ENCODE measurements around the gene ALG12. TPM values are rescaled to one million over a fixed set of nuclear protein-coding genes. Genes with fewer than 3 reads are reported as not detected.

The ALG12 gene
- polyA plus RNA-seq, 1 of the 3 experiments (the other 2 are of a cell fraction) = 9.9 TPM

- POLR2A ChIA-PET = no interaction called here
- CTCF ChIA-PET = interaction anchor here (0.6 to 1.2 kb wide), 2 partner anchors 38 to 436 kb away, joined by 3 to 4 read pairs; no protein-coding TSS in a partner anchor
- no peak overlapping the region for H3K4me3 ChIP-seq (ENCODE audit: low read depth in 2 of 2, low read length in 1 of 2)
- no peaks in the 10 kb centered on the region; the same call in 1 of the 2 replicates for H3K9me3 ChIP-seq
- no peak overlapping the region for H3K4me2 ChIP-seq
- no peak for DNase-seq
- H3K9me2 ChIP-seq = no peaks in the 10 kb centered on the region
- H3K79me2 ChIP-seq (ENCODE audit: insufficient read depth) = peaks cover 37% of the 10 kb centered on the region
- TF ChIP-seq IRF3 (IDR thresholded peaks at IDR 0.05; ENCODE audit: low read depth, low read length) = no peak
- no peak for TF ChIP-seq GATA2 (CRISPR knock-in tag; IDR thresholded peaks at IDR 0.05)
- no peak for TF ChIP-seq EP300 (IDR thresholded peaks at IDR 0.05; ENCODE audit: borderline replicate concordance in 1 of 2, low read depth in 1 of 2, low read length in 1 of 2)
- TF ChIP-seq MAX (IDR thresholded peaks at IDR 0.05; ENCODE audit: low read depth) = no peak
- TF ChIP-seq SMC3 (IDR thresholded peaks at IDR 0.05; ENCODE audit: low read depth, low read length) = no peak
- no peak for TF ChIP-seq ELF1 (IDR thresholded peaks at IDR 0.05)
- no peak for TF ChIP-seq PBX3 (IDR thresholded peaks at IDR 0.05)
- TF ChIP-seq FOSL2 (IDR thresholded peaks at IDR 0.05; ENCODE audit: borderline replicate concordance, low read depth) = no peak
- TF ChIP-seq JUND (IDR thresholded peaks at IDR 0.05) = no peak
- TF ChIP-seq MEF2A (IDR thresholded peaks at IDR 0.05; ENCODE audit: borderline replicate concordance, low read depth) = no peak
- no peak for TF ChIP-seq POLR2AphosphoS5 (IDR thresholded peaks at IDR 0.05; ENCODE audit: low read depth, low read length)
- TF ChIP-seq ZBTB33 (IDR thresholded peaks at IDR 0.05; ENCODE audit: borderline replicate concordance, low read depth) = no peak
- no peak for TF ChIP-seq FOXM1 (IDR thresholded peaks at IDR 0.05; ENCODE audit: low read depth)
- H3K27ac ChIP-seq (ENCODE audit: low read depth in 2 of 2, low read length in 1 of 2) = no peak overlapping the region
- no peaks in the 10 kb centered on the region for H3F3A ChIP-seq (replicated peaks; ENCODE audit: insufficient read depth)
- peaks cover 34 to 41% of the 10 kb centered on the region in 2 experiments for H3K36me3 ChIP-seq (replicated peaks in 1 of 2; ENCODE audit: control insufficient read depth in 1 of 2, insufficient read depth in 2 of 2, low read length in 1 of 2)
- H3K9ac ChIP-seq = no peak overlapping the region
- H3K4me1 ChIP-seq (ENCODE audit: control insufficient read depth in 1 of 2, insufficient read depth in 2 of 2, low read depth in 1 of 2, low read length in 1 of 2) = no peaks in the 10 kb centered on the region
- H2AFZ ChIP-seq (ENCODE audit: low read depth) = no peak overlapping the region
- 100% methylated on average over 2 of the region's 4 CpGs for WGBS (ENCODE audit: low lambda C conversion rate)
- no peaks in the 10 kb centered on the region for H3K27me3 ChIP-seq (ENCODE audit: insufficient read depth)
- 0 out of 2 replicates have a peak, but pooled peaks cover 2% of the 10 kb centered on the region for H4K20me1 ChIP-seq (ENCODE audit: insufficient read depth)
Observed at GRCh38 chr22:49892226-49892899, 25.9 kb downstream of the ALG12 start.
